H1 (cell line): ENCODE data around the gene PLCB1. TPM values are rescaled to one million over a fixed set of nuclear protein-coding genes. Genes with fewer than 3 reads are reported as not detected.

Experiments
- CTCF ChIA-PET: fragments of 300-600 bp; sonication (Branson Sonifier 250); formaldehyde crosslinking; loops from one replicate; lab custom pipeline; 2021; ENCODE audit not compliant: partially characterized antibody; lab: Charles Lee
- POLR2A ChIA-PET: fragments of 300-600 bp; sonication (Branson Sonifier 250); formaldehyde crosslinking; loops from one replicate; lab custom pipeline; 2021; ENCODE audit warnings: inconsistent platforms; ENCODE audit not compliant: partially characterized antibody; lab: Charles Lee
- DNase-seq, 2 experiments: peaks; one replicate each; pipeline versions ENCODE4 v3.0.0 to v3.0.0-alpha.2; 2010 to 2022; ENCODE audit warnings: low spot score in 2 of 2, low read depth in 1 of 2, mixed read lengths in 1 of 2
- FAIRE-seq: peaks from 2 replicates; lab custom pipeline; 2011; peaks lifted over from hg19 to GRCh38; lab: Jason Lieb, UNC
- H2AFZ ChIP-seq: 2 replicates; pipeline ENCODE4 v1.8.1; 2012; ENCODE audit warnings: low read length, inconsistent platforms
- H2AK5ac ChIP-seq: 2 replicates; pipeline ENCODE4 v1.6.1; 2013; ENCODE audit warnings: low read depth, low read length
- H2BK120ac ChIP-seq: replicated peaks from 2 replicates; pipeline ENCODE3; 2013; ENCODE audit warnings: low read depth, low read length, inconsistent platforms
- H2BK12ac ChIP-seq: 2 replicates; pipeline ENCODE4 v1.6.1; 2013; ENCODE audit warnings: low read depth, low read length
- H2BK15ac ChIP-seq: 2 replicates; pipeline ENCODE4 v1.6.1; 2013; ENCODE audit warnings: low read length
- H2BK20ac ChIP-seq: 2 replicates; pipeline ENCODE4 v1.6.1; 2013; ENCODE audit warnings: low read length
- H2BK5ac ChIP-seq: 2 replicates; pipeline ENCODE4 v1.6.1; 2013; ENCODE audit warnings: low read depth, low read length
- H3K14ac ChIP-seq: 2 replicates; pipeline ENCODE4 v1.6.1; 2013; ENCODE audit warnings: inconsistent platforms; ENCODE audit not compliant: insufficient read length
- H3K18ac ChIP-seq: 2 replicates; pipeline ENCODE4 v1.6.1; 2013; ENCODE audit warnings: low read length; ENCODE audit errors: extremely low read depth
- H3K23ac ChIP-seq: 2 replicates; pipeline ENCODE4 v1.6.1; 2013; ENCODE audit warnings: inconsistent platforms; ENCODE audit not compliant: insufficient read length
- H3K23me2 ChIP-seq: 2 replicates; pipeline ENCODE4 v1.6.1; 2013; ENCODE audit warnings: low read depth, low read length
- H3K27ac ChIP-seq: 2 replicates; pipeline ENCODE4 v1.6.1; 2011; ENCODE audit warnings: low read depth, low read length, inconsistent platforms
- H3K27me3 ChIP-seq, 4 experiments: replicated peaks in 1 of 4; 1 replicate in 1 of 4; 2 replicates in 3 of 4; pipeline versions ENCODE4 v1.6.1 to v1.8.1; 2011 to 2013; ENCODE audit warnings: low read length in 3 of 4, mild to moderate bottlenecking in 3 of 4, inconsistent platforms in 2 of 4, mixed read lengths in 2 of 4, moderate library complexity in 1 of 4; ENCODE audit not compliant: control insufficient read depth in 3 of 4, insufficient read depth in 3 of 4; ENCODE audit errors: extremely low read depth in 1 of 4
- H3K36me3 ChIP-seq, 4 experiments: 2 replicates each; pipeline versions ENCODE4 v1.6.1 to v1.8.1; 2011 to 2013; ENCODE audit warnings: mild to moderate bottlenecking in 4 of 4, low read length in 3 of 4, moderate library complexity in 2 of 4, control low read depth in 1 of 4, inconsistent platforms in 1 of 4; ENCODE audit not compliant: insufficient read depth in 4 of 4, control insufficient read depth in 2 of 4
- H3K4ac ChIP-seq: replicated peaks from 2 replicates; pipeline ENCODE3; 2013; ENCODE audit warnings: low read length, low read depth, mixed read lengths, inconsistent platforms; ENCODE audit not compliant: insufficient read length
- H3K4me1 ChIP-seq, 4 experiments: replicated peaks in 1 of 4; 1 replicate in 1 of 4; 2 replicates in 3 of 4; pipeline versions ENCODE4 v1.6.1 to v1.8.1; 2011 to 2013; ENCODE audit warnings: low read length in 3 of 4, inconsistent platforms in 2 of 4, mixed read lengths in 1 of 4; ENCODE audit not compliant: insufficient read depth in 4 of 4, control insufficient read depth in 3 of 4
- H3K4me2 ChIP-seq, 2 experiments: 2 replicates each; pipeline versions ENCODE4 v1.6.1 to v1.8.1; 2011 to 2013; ENCODE audit warnings: low read depth in 2 of 2, low read length in 2 of 2, control low read depth in 1 of 2, inconsistent platforms in 1 of 2, mild to moderate bottlenecking in 1 of 2; ENCODE audit not compliant: insufficient read depth in 1 of 2
- H3K4me3 ChIP-seq, 4 experiments: fragments of 200-600, 300-600 bp in 1 of 4; sonication (generic), shearing (Covaris generic), sonication (Bioruptor Twin) in 1 of 4; 2 replicates each; pipeline versions ENCODE4 v1.5.1 to v1.8.1; 2011 to 2016; ENCODE audit warnings: low read length in 4 of 4, low read depth in 3 of 4, control low read depth in 2 of 4, inconsistent platforms in 2 of 4, mild to moderate bottlenecking in 2 of 4, mixed read lengths in 1 of 4, moderate library complexity in 1 of 4; ENCODE audit not compliant: insufficient read depth in 2 of 4; ENCODE audit errors: extremely low read depth in 1 of 4
- H3K56ac ChIP-seq: replicated peaks from 2 replicates; pipeline ENCODE3; 2013; ENCODE audit warnings: low read depth, mild to moderate bottlenecking, mixed read lengths, low read length, inconsistent platforms; ENCODE audit not compliant: insufficient read length
- H3K79me1 ChIP-seq: 2 replicates; pipeline ENCODE4 v1.6.1; 2013; ENCODE audit warnings: low read depth, low read length, control low read depth
- H3K79me2 ChIP-seq, 2 experiments: 2 replicates each; pipeline versions ENCODE4 v1.6.1 to v1.8.1; 2012 to 2013; ENCODE audit warnings: low read length in 2 of 2, mild to moderate bottlenecking in 2 of 2, inconsistent platforms in 1 of 2; ENCODE audit not compliant: insufficient read depth in 2 of 2, control insufficient read depth in 1 of 2
- H3K9ac ChIP-seq, 4 experiments: replicated peaks in 1 of 4; 1 replicate in 1 of 4; 2 replicates in 3 of 4; pipeline versions ENCODE4 v1.6.1 to v1.8.1; 2011 to 2013; ENCODE audit warnings: low read depth in 3 of 4, low read length in 3 of 4, control low read depth in 2 of 4, mild to moderate bottlenecking in 2 of 4, moderate library complexity in 2 of 4, inconsistent platforms in 1 of 4; ENCODE audit errors: extremely low read depth in 1 of 4
- H3K9me3 ChIP-seq, 2 experiments: 2 replicates each; pipeline versions ENCODE4 v1.6.1 to v1.8.1; 2012 to 2013; ENCODE audit warnings: mild to moderate bottlenecking in 2 of 2, moderate library complexity in 2 of 2, control low read depth in 1 of 2, inconsistent platforms in 1 of 2, low read depth in 1 of 2, low read length in 1 of 2, mixed read lengths in 1 of 2; ENCODE audit not compliant: insufficient read depth in 2 of 2
- H4K20me1 ChIP-seq, 2 experiments: replicated peaks in 1 of 2; 2 replicates each; pipeline versions ENCODE3 to v1.8.1; 2011 to 2013; ENCODE audit warnings: inconsistent platforms in 2 of 2, low read length in 2 of 2, mild to moderate bottlenecking in 1 of 2; ENCODE audit not compliant: insufficient read depth in 2 of 2, control insufficient read depth in 1 of 2
- H4K5ac ChIP-seq: 2 replicates; pipeline ENCODE4 v1.6.1; 2013; ENCODE audit warnings: low read length, low read depth, mixed read lengths, inconsistent platforms; ENCODE audit not compliant: insufficient read length
- H4K8ac ChIP-seq: 2 replicates; pipeline ENCODE4 v1.8.0; 2013; ENCODE audit warnings: mild to moderate bottlenecking, moderate library complexity, low read length, inconsistent platforms; ENCODE audit not compliant: insufficient read depth; ENCODE audit errors: extremely low read depth
- H4K91ac ChIP-seq: replicated peaks from 2 replicates; pipeline ENCODE3; 2013; ENCODE audit warnings: low read length, mixed read lengths, inconsistent platforms; ENCODE audit not compliant: insufficient read length
- ATF2 ChIP-seq: IDR thresholded peaks from 2 replicates; pipeline ENCODE4 v1.6.1; 2012; ENCODE audit warnings: low read length, inconsistent platforms
- BCL11A ChIP-seq, 2 experiments: IDR thresholded peaks; one replicate each; pipeline ENCODE4 v1.6.1; 2011; ENCODE audit warnings: low read depth in 2 of 2, low read length in 2 of 2, mild to moderate bottlenecking in 2 of 2
- CHD2 ChIP-seq: IDR thresholded peaks from 2 replicates; pipeline ENCODE4 v1.6.1; 2012; ENCODE audit warnings: low read length, improper control_type of control experiment
- EP300 ChIP-seq, 2 experiments: IDR thresholded peaks; 1 replicate in 1 of 2; 2 replicates in 1 of 2; pipeline ENCODE4 v1.6.1; 2011 to 2012; ENCODE audit warnings: low read depth in 2 of 2, low read length in 2 of 2, mild to moderate bottlenecking in 2 of 2, borderline replicate concordance in 1 of 2, inconsistent platforms in 1 of 2, moderate library complexity in 1 of 2
- HDAC6 ChIP-seq: IDR thresholded peaks from one replicate; pipeline ENCODE4 v1.7.1; 2012; ENCODE audit warnings: low read depth, mild to moderate bottlenecking, inconsistent platforms, low read length, moderate library complexity
- RXRA ChIP-seq: IDR thresholded peaks from 2 replicates; pipeline ENCODE4 v1.6.1; 2011; ENCODE audit warnings: low read depth, mild to moderate bottlenecking, low read length, moderate library complexity; ENCODE audit not compliant: insufficient read depth
- SIN3A ChIP-seq, 2 experiments: IDR thresholded peaks in 1 of 2; conservative IDR thresholded peaks in 1 of 2; 2 replicates each; pipeline ENCODE4 v1.6.1; 2011 to 2012; ENCODE audit warnings: low read length in 2 of 2, improper control_type of control experiment in 1 of 2, low read depth in 1 of 2, mild to moderate bottlenecking in 1 of 2
- SUZ12 ChIP-seq: fragments of 200-600 bp; sonication (generic); IDR thresholded peaks from 2 replicates; pipeline ENCODE4 v1.6.1; 2012; ENCODE audit warnings: mild to moderate bottlenecking, inconsistent platforms, low read length, moderate library complexity, mixed read lengths
- TBP ChIP-seq: IDR thresholded peaks from 2 replicates; pipeline ENCODE4 v1.6.1; 2011; ENCODE audit warnings: low read depth, low read length, improper control_type of control experiment
- TCF12 ChIP-seq: IDR thresholded peaks from 2 replicates; pipeline ENCODE4 v1.6.1; 2011; ENCODE audit warnings: low read depth, mild to moderate bottlenecking, low read length
- WGBS, 2 experiments: shearing (Covaris generic) in 1 of 2; methylation state at CpG; one replicate each; pipeline versions ENCODE4 v1.1.6 to v1.1.7; 2013 to 2015; ENCODE audit warnings: low lambda C conversion rate in 2 of 2, mixed read lengths in 2 of 2, inconsistent platforms in 1 of 2, low coverage in 1 of 2, missing lambda C conversion rate in 1 of 2; ENCODE audit not compliant: insufficient replicate concordance in 2 of 2, insufficient coverage in 1 of 2, insufficient read length in 1 of 2; ENCODE audit errors: extremely low coverage in 1 of 2, missing lambda C conversion rate in 1 of 2; 5-methylcytosine and 5-hydroxymethylcytosine counted together
- polyA plus RNA-seq, 7 experiments: library from polyadenylated mRNA; depleted of rRNA in 3 of 7; stranded (reverse) in 5 of 7; unstranded in 2 of 7; fragments of >200 nt in 5 of 7; fragments of 200-250 nt in 2 of 7; gene quantifications; 1 replicate in 5 of 7; 2 replicates in 1 of 7; 4 replicates in 1 of 7; pipeline versions ENCODE4 v1.2.1 to v1.2.3, GENCODE V29; 2011 to 2013; ENCODE audit warnings: missing spikeins in 2 of 7, mixed read lengths in 2 of 7
- total RNA-seq: library from RNA; stranded (reverse); fragmentation: NEBNext Ultra II Directional; extraction: Animal tissue kit (Norgen Biotek cat#: 25700); gene quantifications from 2 replicates; pipeline ENCODE4 v1.2.1, GENCODE V29; 2021
- TF ChIP-seq, protein P1 (sequence below): IDR thresholded peaks from 2 replicates; pipeline ENCODE4 v1.6.1; 2011; ENCODE audit warnings: low read length, improper control_type of control experiment

Gene PLCB1
- total and polyA plus RNA-seq, 2 of the 8 experiments (the other 6 are each of a cell fraction or from before 2014, with no cell fraction given) = 2.6 to 9.1 TPM

- H2BK12ac ChIP-seq = no peak overlapping the region
- H3K27ac ChIP-seq = no peak overlapping the region
- WGBS, 2 experiments = 95% methylated on average over 4 of the region's 4 CpGs; no CpG with 5 or more reads in 1 of the 2 experiments
- no peak overlapping the region for H2BK15ac ChIP-seq
- 0 out of 7 replicates have a peak, but pooled peaks cover 0 to 3% (median 0%) of the 10 kb centered on the region in 4 experiments for H3K4me1 ChIP-seq
- no peak overlapping the region for H2BK20ac ChIP-seq
- no peak overlapping the region for H2BK120ac ChIP-seq
- no peak overlapping the region for H3K4me3 ChIP-seq
- no peaks in the 10 kb centered on the region for H3K23me2 ChIP-seq
- H4K20me1 ChIP-seq = no peaks in the 10 kb centered on the region
- H4K5ac ChIP-seq = no peak overlapping the region
- H3K36me3 ChIP-seq = no peaks in the 10 kb centered on the region
- no peak overlapping the region for H3K56ac ChIP-seq
- POLR2A ChIA-PET = no interaction called here
- CTCF ChIA-PET = interaction anchor here (0.6 to 2.1 kb wide), 2 partner anchors 8 to 158 kb away, joined by 3 to 6 read pairs; no protein-coding TSS in a partner anchor
- no peak overlapping the region for H2AK5ac ChIP-seq
- no peak overlapping the region for H3K14ac ChIP-seq
- H4K91ac ChIP-seq = no peak overlapping the region
- H3K79me1 ChIP-seq = no peaks in the 10 kb centered on the region
- H4K8ac ChIP-seq = no peak overlapping the region
- FAIRE-seq (no peak), DNase-seq (no peak)
- no peaks in the 10 kb centered on the region for H3K9me3 ChIP-seq
- H2BK5ac ChIP-seq = no peak overlapping the region
- H3K23ac ChIP-seq = no peak overlapping the region
- no peak overlapping the region for H2AFZ ChIP-seq
- H3K79me2 ChIP-seq = no peaks in the 10 kb centered on the region
- no peak overlapping the region for H3K9ac ChIP-seq
- no peak overlapping the region for H3K4ac ChIP-seq
- no peak overlapping the region for H3K18ac ChIP-seq
- no peak overlapping the region for H3K4me2 ChIP-seq
- H3K27me3 ChIP-seq = no peaks in the 10 kb centered on the region
- TF ChIP-seq TCF12 = no peak
- no peak for TF ChIP-seq ATF2
- no peak for TF ChIP-seq RXRA
- no peak for TF ChIP-seq TBP
- no peak for TF ChIP-seq EP300 (IDR thresholded peaks at IDR 0.05; ENCODE audit: borderline replicate concordance in 1 of 2, low read depth in 2 of 2, low read length in 2 of 2)
- no peak for TF ChIP-seq CHD2
- TF ChIP-seq, protein P1, sequence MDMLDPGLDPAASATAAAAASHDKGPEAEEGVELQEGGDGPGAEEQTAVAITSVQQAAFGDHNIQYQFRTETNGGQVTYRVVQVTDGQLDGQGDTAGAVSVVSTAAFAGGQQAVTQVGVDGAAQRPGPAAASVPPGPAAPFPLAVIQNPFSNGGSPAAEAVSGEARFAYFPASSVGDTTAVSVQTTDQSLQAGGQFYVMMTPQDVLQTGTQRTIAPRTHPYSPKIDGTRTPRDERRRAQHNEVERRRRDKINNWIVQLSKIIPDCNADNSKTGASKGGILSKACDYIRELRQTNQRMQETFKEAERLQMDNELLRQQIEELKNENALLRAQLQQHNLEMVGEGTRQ = no peak
- no peak for TF ChIP-seq SUZ12
- no peak for TF ChIP-seq HDAC6
- no peak for TF ChIP-seq BCL11A (IDR thresholded peaks at IDR 0.05; ENCODE audit: low read depth in 2 of 2, low read length in 2 of 2)
- TF ChIP-seq SIN3A (conservative IDR thresholded peaks at IDR 0.05 in 1 of 2, IDR thresholded peaks at IDR 0.05 in 1 of 2; ENCODE audit: low read depth in 1 of 2, low read length in 2 of 2) = no peak
These were observed 169.6 kb downstream of the PLCB1 start for GRCh38 chr20:8301655-8302054.
